Gastrocnemius medialis (tissue), 4 donors: ENCODE data around the gene WBP4. TPM values are rescaled to one million over a fixed set of nuclear protein-coding genes. Genes with fewer than 3 reads are reported as not detected.
A peak's percentile ranks its signal among the peaks of the same experiment; 100 is the strongest.

Source experiments
- ATAC-seq, 2 donors: fragments of 150-250 bp; one replicate each; pipeline ENCODE4 v1.9.1; 2016
- DNase-seq, 2 donors: peaks; one replicate each; pipeline ENCODE4 v3.0.0-alpha.2; 2019
- H3K27ac ChIP-seq, 4 donors: fragments of 200-600 bp; sonication (generic); 1 replicate in 1 of 4; 2 replicates in 3 of 4; pipeline ENCODE4 v1.5.1; 2016 to 2018; ENCODE audit warnings: mild to moderate bottlenecking in 2 of 4, moderate library complexity in 1 of 4
- H3K27me3 ChIP-seq, 3 donors: fragments of 200-600 bp; sonication (generic) in 2 of 3; 1 replicate in 1 of 3; 2 replicates in 2 of 3; pipeline versions ENCODE4 v1.5.1 to v1.6.0; 2016 to 2019; ENCODE audit warnings: mild to moderate bottlenecking in 1 of 3, moderate library complexity in 1 of 3
- H3K36me3 ChIP-seq, 2 donors: fragments of 200-600 bp; sonication (generic) in 1 of 2; one replicate each; pipeline ENCODE4 v1.5.1; 2017 to 2018
- H3K4me1 ChIP-seq, 2 donors: fragments of 200-600 bp; sonication (generic) in 1 of 2; one replicate each; pipeline ENCODE4 v1.5.1; 2016 to 2017; ENCODE audit warnings: mild to moderate bottlenecking in 2 of 2
- H3K4me3 ChIP-seq, 4 donors: fragments of 200-600 bp; sonication (generic) in 3 of 4; 1 replicate in 1 of 4; 2 replicates in 3 of 4; pipeline ENCODE4 v1.5.1; 2016 to 2019; ENCODE audit warnings: mild to moderate bottlenecking in 2 of 4
- H3K9me3 ChIP-seq, 3 donors: fragments of 200-600 bp; sonication (generic) in 2 of 3; 1 replicate in 1 of 3; 2 replicates in 2 of 3; pipeline ENCODE4 v1.5.1; 2016 to 2019
- CTCF ChIP-seq, 5 experiments: fragments of 450-650 bp in 3 of 5; fragments of 200-600 bp in 2 of 5; sonication (generic) in 2 of 5; IDR thresholded peaks in 4 of 5; conservative IDR thresholded peaks in 1 of 5; 1 replicate in 4 of 5; 2 replicates in 1 of 5; pipeline ENCODE4 v1.5.1; 2016 to 2019; ENCODE audit warnings: antibody characterized with exemption in 5 of 5, mild to moderate bottlenecking in 3 of 5, moderate library complexity in 3 of 5
- POLR2A ChIP-seq, 2 donors: fragments of 450-650 bp; IDR thresholded peaks; one replicate each; pipeline ENCODE4 v1.6.1; 2017; ENCODE audit warnings: antibody characterized with exemption in 2 of 2, mild to moderate bottlenecking in 2 of 2, moderate library complexity in 2 of 2
- in situ Hi-C, 4 donors: fragments of 200-750 bp; cut with MboI; loops; one replicate each; pipeline versions ENCODE4 v1.15.0 to v1.8.0; 2017; ENCODE audit warnings: low sequenced_read_pairs in 4 of 4
- intact Hi-C: fragments of 100-400 bp; cut with DNase I; formaldehyde crosslinking; loops from one replicate; pipeline ENCODE4 v1.15.1; 2023; ENCODE audit warnings: low total_unique reads
- total RNA-seq, 4 donors: library from RNA; depleted of rRNA; stranded (reverse); fragments of >200 nt; gene quantifications; one replicate each; pipeline versions ENCODE4 v1.1.0 to v1.2.3, GENCODE V29; 2016

The WBP4 gene
- total RNA-seq, 4 donors from 2014 or later = 20.2 to 31.3 (median 25.5) TPM

GRCh38 chr13:41060082-41060723, 1.1 kb upstream of the WBP4 start:
- ATAC-seq (peak; percentile 57 to 60), DNase-seq (peak; percentile 90 to 92)
- Histone ChIP-seq H3K27me3 (no peaks in the 10 kb centered on the region), H3K36me3 (peaks cover 0 to 6% of the 10 kb centered on the region in 2 donors), H3K27ac (peak overlapping the region; percentile 90 to 100 (median 98)), H3K4me1 (peaks cover 64 to 66% of the 10 kb centered on the region in 2 donors), H3K9me3 (no peaks in the 10 kb centered on the region), H3K4me3 (peak overlapping the region; percentile 71 to 90 (median 86))
- in situ Hi-C loops (loop anchor here in 1 of 4 donors (25.0 kb wide), 1 partner anchor 273 kb away; the partner anchor contains the start of gene SLC25A15), intact Hi-C loops (loop anchor here (2.0 to 10.0 kb wide), 9 partner anchors 43 to 985 kb away; partner anchors contain the start of genes DGKH, ELF1, FOXO1 and KBTBD7)
- peak; percentile 76 to 86 for TF ChIP-seq POLR2A (IDR thresholded peaks at IDR 0.05)
- TF ChIP-seq CTCF (IDR thresholded peaks at IDR 0.05 in 4 of 5, conservative IDR thresholded peaks at IDR 0.05 in 1 of 5) = peak in 3 of 5 experiments; percentile 32 to 47 (median 44)

- Histone ChIP-seq H3K9me3 (no peaks in the 10 kb centered on the region), H3K27me3 (no peaks in the 10 kb centered on the region), H3K4me3 (peak overlapping the region; percentile 71 to 90 (median 86)), H3K36me3 (peaks cover 0 to 10% of the 10 kb centered on the region in 2 donors), H3K27ac (peak overlapping the region; percentile 90 to 100 (median 98)), H3K4me1 (peaks cover 64 to 67% of the 10 kb centered on the region in 2 donors)
- in situ Hi-C loops = loop anchor here in 1 of 4 donors (25.0 kb wide), 1 partner anchor 273 kb away; the partner anchor contains the start of gene SLC25A15
- DNase-seq (peak; percentile 55 to 76), ATAC-seq (peak; percentile 38 to 42)
- intact Hi-C loops = loop anchor here (1.0 to 10.0 kb wide), 10 partner anchors 43 to 984 kb away; partner anchors contain the start of genes DGKH, ELF1, FOXO1 and KBTBD7
- no peak for TF ChIP-seq POLR2A (IDR thresholded peaks at IDR 0.05)
- no peak for TF ChIP-seq CTCF (IDR thresholded peaks at IDR 0.05 in 4 of 5, conservative IDR thresholded peaks at IDR 0.05 in 1 of 5)
Observed at GRCh38 chr13:41060724-41061074, 610 bp upstream of the WBP4 start.

GRCh38 chr13:41061914-41062837, 867 bp downstream of the WBP4 start:
- TF ChIP-seq CTCF (IDR thresholded peaks at IDR 0.05 in 4 of 5, conservative IDR thresholded peaks at IDR 0.05 in 1 of 5) (no peak), POLR2A (IDR thresholded peaks at IDR 0.05) (no peak)
- H3K4me1 ChIP-seq = peaks cover 56 to 58% of the 10 kb centered on the region in 2 donors
- ATAC-seq = peak; percentile 28 to 35
- H3K36me3 ChIP-seq = peaks cover 0 to 25% of the 10 kb centered on the region in 2 donors
- H3K4me3 ChIP-seq = peak overlapping the region; percentile 71 to 90 (median 86)
- no peaks in the 10 kb centered on the region for H3K27me3 ChIP-seq
- intact Hi-C loops (loop anchor here (1.0 to 10.0 kb wide), 11 partner anchors 45 to 983 kb away; partner anchors contain the start of genes DGKH, ELF1, FOXO1 and KBTBD7), in situ Hi-C loops (loop anchor here in 1 of 4 donors (25.0 kb wide), 1 partner anchor 275 kb away; the partner anchor contains the start of gene SLC25A15)
- H3K27ac ChIP-seq = peak overlapping the region; percentile 90 to 100 (median 98)
- DNase-seq = no peak
- no peaks in the 10 kb centered on the region for H3K9me3 ChIP-seq

GRCh38 chr13:41064493-41064892, 3.2 kb downstream of the WBP4 start:
- H3K9me3 ChIP-seq = no peaks in the 10 kb centered on the region
- H3K4me3 ChIP-seq = no peak overlapping the region
- H3K36me3 ChIP-seq = peaks cover 0 to 48% of the 10 kb centered on the region in 2 donors
- H3K27ac ChIP-seq = peak overlapping the region; percentile 90 to 100 (median 98)
- peaks cover 38% of the 10 kb centered on the region in 2 donors for H3K4me1 ChIP-seq
- in situ Hi-C loops = loop anchor here in 1 of 4 donors (25.0 kb wide), 1 partner anchor 277 kb away; the partner anchor contains the start of gene SLC25A15
- DNase-seq (no peak), ATAC-seq (no peak)
- intact Hi-C loops = loop anchor here (1.0 to 10.0 kb wide), 9 partner anchors 47 to 980 kb away; partner anchors contain the start of genes DGKH, ELF1, FOXO1 and KBTBD6
- no peaks in the 10 kb centered on the region for H3K27me3 ChIP-seq
- TF ChIP-seq CTCF (IDR thresholded peaks at IDR 0.05 in 4 of 5, conservative IDR thresholded peaks at IDR 0.05 in 1 of 5) = no peak
- TF ChIP-seq POLR2A (IDR thresholded peaks at IDR 0.05) = no peak
